ENCODE measurements around the gene SORL1.

DNA sequence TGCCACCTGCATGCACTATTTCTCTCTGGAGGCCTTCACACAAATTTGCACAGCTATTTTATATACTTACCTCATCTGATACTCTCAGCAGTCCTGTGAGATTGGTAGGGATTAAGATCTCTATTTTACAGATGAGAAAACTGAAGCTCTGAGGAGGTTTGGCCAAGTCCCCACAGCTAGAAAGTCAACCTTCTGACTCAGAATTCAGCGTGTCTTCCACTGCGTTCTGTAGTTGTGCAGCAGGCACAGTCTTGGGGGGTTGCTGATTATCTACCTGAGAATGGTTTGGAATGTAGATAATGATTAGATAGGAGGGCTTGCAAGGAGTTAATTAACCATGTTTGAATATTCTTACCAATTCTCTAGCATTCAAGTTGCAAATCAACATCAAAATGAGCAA, 2.5 kb upstream of the SORL1 start:
- TF ChIP-seq POLR2AphosphoS5 (IDR thresholded peaks at IDR 0.05; ENCODE audit: insufficient read depth in 1 of 2, low read depth in 1 of 2) = no peak
- TF ChIP-seq, protein P1, sequence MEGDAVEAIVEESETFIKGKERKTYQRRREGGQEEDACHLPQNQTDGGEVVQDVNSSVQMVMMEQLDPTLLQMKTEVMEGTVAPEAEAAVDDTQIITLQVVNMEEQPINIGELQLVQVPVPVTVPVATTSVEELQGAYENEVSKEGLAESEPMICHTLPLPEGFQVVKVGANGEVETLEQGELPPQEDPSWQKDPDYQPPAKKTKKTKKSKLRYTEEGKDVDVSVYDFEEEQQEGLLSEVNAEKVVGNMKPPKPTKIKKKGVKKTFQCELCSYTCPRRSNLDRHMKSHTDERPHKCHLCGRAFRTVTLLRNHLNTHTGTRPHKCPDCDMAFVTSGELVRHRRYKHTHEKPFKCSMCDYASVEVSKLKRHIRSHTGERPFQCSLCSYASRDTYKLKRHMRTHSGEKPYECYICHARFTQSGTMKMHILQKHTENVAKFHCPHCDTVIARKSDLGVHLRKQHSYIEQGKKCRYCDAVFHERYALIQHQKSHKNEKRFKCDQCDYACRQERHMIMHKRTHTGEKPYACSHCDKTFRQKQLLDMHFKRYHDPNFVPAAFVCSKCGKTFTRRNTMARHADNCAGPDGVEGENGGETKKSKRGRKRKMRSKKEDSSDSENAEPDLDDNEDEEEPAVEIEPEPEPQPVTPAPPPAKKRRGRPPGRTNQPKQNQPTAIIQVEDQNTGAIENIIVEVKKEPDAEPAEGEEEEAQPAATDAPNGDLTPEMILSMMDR (IDR thresholded peaks at IDR 0.05) = no peak
- no peak for TF ChIP-seq POLR2A (IDR thresholded peaks at IDR 0.05)
